Iris pigment epithelial cell (primary cell): ENCODE results near the gene PRKCH.
"Not testable (repeated sequence)": the region's sequence is repeated elsewhere in the genome, so short reads cannot be mapped to it uniquely, and the experiment has no call there.

Experiments used
- DNase-seq: peaks from one replicate; pipeline ENCODE4 v3.0.0-alpha.2; 2011; ENCODE audit warnings: low read depth

PRKCH gene

GRCh38 chr14:61394542-61394941 is 73.2 kb downstream of the PRKCH start:
- DNase-seq, result no peak

- DNase-seq, result no peak
Observed at GRCh38 chr14:61395115-61395725, 73.8 kb downstream of the PRKCH start.

GRCh38 chr14:61396279-61396678 is 74.9 kb downstream of the PRKCH start:
- DNase-seq, result no peak

GRCh38 chr14:61396694-61397093 is 75.3 kb downstream of the PRKCH start:
- no peak for DNase-seq

GRCh38 chr14:61397615-61398014 is 76.2 kb downstream of the PRKCH start:
- no peak for DNase-seq

GRCh38 chr14:61398221-61398620 is 76.8 kb downstream of the PRKCH start:
- no peak for DNase-seq

- no peak for DNase-seq
Observed at GRCh38 chr14:61399365-61399764, 78.0 kb downstream of the PRKCH start.

DNA sequence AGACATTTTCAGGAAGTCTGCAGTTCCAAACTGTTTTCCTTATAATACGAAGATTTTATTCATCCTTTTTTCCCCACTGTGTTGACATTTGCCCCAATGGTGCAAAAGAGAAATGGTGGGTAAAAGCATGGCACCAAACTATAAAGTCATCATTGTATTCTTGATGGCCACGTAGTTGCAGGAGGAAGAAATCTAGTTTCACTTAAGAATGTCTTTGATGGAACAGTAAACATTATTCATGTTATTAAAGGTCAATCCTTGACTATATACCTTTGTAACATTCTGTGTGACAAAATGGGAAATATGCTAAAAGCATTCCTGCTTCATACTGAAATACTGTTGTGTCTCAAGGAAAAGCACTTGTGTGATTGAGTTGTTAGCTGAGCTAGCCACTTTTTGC is 80.1 kb downstream of the PRKCH start:
- DNase-seq, result no peak

- DNase-seq, result no peak
Observed at GRCh38 chr14:61403411-61403810, 82.0 kb downstream of the PRKCH start.

- DNase-seq, result no peak
Observed at GRCh38 chr14:61404637-61405036, 83.3 kb downstream of the PRKCH start.

DNA sequence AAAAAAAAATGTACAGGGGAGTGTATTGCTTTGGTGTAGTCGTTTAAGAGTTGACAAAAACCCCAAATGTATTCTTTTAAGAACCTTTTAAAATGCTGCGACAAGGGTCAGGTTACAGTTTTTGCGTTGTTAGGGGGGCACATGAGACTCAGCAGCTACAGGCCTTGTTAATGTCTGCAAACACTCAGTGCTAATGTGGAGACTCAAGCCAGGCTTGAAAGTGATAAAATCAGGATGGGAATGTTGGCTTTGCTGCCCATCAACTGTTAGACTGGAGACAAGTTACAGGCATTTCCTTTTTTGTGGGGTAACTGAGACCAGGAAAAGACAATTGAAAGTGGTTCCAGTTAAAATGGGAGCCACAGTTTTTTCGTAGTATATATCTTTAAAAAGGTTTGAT is 84.8 kb downstream of the PRKCH start:
- DNase-seq, result no peak

GRCh38 chr14:61406675-61407074 is 85.3 kb downstream of the PRKCH start:
- DNase-seq, result no peak

DNA sequence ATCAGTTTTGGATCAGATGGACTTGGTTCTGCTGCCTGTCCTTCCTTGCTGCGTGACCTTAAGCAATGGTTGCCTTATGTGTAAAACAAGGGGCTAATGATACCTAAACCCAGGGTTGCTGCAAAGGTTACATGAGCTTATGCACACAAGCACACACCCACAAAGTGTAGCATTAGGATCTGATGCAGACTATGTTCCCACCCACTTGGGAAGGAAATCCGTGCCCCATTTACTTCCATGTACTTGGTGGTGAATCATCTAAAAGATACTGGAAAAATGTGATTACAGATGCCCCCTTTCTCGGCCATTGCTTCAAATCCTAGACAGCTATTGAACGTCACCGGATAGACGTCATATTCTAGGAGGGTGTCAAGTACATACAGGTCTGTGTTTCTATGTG is 87.1 kb downstream of the PRKCH start:
- no peak for DNase-seq

- DNase-seq, result no peak
Observed at GRCh38 chr14:61409782-61410181, 88.4 kb downstream of the PRKCH start.

- DNase-seq, result not testable (repeated sequence)
Observed at GRCh38 chr14:61415934-61416333, 94.6 kb downstream of the PRKCH start.

GRCh38 chr14:61416591-61416990 is 95.2 kb downstream of the PRKCH start:
- no peak for DNase-seq

DNA sequence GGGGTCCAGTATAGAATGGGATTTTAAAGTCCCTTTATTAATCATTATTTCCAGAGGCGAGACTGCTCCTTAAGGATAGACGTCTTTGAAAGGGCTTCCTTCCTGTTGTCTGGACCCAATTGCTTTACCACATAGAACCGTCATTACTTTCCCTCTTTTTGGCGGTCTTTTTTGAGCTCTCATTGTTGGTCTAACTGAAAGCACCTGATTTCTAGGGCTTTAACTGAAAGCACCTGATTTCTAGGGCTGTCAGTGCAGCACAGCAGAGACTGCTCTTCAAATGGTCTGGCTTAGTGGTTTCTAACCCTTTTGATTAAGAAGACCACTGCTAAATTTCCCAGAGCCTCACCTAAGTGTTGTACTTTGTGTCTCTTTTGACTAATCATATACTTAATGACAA is 95.8 kb downstream of the PRKCH start:
- no peak for DNase-seq

GRCh38 chr14:61417883-61418455 is 96.6 kb downstream of the PRKCH start:
- DNase-seq, result no peak

DNA sequence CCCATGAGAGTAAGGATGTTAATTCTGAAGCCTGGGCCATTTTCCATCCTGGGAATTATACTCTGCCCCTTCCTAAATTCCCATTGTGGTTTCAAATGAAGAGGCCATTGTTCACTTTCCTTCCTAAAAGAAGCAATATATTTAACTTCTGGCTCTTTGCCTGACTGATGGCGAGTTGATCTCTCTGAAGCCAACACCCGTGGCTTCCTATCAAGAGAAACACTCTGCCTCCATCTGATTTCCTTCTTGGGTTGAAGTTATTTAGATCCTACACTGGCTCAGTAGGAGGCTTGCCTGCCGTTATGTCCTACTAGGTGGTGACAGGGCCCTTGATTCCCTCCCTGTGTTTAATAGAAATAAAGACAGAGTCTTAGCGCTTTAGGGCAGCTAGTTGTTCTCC is 97.4 kb downstream of the PRKCH start:
- DNase-seq, result no peak

- no peak for DNase-seq
Observed at GRCh38 chr14:61419201-61419600, 97.8 kb downstream of the PRKCH start.

DNA sequence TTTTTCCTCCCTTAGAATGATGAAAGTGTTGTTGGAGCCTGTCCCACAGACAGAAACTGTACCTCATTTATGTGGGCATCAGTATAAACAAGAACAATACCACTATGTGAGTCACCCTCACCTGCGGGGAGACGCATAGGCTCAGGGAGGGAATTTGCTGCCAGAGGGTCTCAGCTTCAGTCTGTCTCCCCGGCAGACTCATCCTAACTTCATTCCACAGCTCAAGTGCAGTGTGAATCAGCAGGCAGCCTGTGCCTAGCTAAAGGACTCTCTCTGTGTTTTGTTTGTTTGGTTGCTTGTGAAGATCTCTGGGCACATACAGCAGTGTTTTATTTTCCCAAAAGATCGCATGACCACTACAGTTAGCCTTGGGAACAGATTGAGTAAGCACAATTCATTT is 98.9 kb downstream of the PRKCH start:
- DNase-seq, result peak; percentile 25

- peak; percentile 16 for DNase-seq
Observed at GRCh38 chr14:61421212-61421923, 100.0 kb downstream of the PRKCH start.

DNA sequence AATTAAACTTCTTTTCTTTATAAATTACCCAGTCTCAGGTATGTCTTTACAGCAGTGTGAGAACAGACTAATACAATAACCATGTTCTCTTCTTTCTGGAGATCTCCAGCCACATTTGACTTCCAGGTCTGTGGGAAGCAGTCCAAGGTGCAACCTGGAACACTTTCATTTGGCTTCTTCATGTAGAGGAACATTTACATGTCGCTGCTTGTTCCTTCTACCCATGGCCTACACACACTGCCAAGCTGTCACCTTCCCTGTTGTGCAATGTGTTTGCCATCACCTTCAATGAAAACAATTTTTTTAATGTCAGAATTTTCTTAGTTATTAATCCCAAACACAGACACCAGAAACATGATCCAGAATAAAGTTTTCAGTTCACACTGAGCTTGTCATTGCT is 104.7 kb downstream of the PRKCH start:
- DNase-seq, result no peak

DNA sequence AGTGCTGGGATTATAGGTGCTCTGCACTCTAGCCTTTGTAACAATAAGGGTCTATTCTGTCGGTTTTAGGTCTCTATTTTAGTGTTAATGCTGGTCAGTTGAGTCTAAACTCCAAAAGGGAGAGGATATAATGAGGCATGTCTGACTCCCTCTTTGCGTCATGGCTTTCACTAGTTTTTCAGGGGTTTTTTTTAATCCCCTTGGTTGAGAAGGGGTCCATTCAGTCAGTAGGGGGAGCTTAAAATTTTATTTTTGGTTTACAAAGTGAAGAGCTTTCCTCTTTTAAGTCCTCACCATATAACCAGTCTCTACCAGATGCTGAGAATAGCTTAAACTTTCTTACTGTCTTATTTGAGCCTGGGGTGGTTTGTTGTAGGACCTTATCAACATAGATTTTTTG is 106.9 kb downstream of the PRKCH start:
- DNase-seq, result no peak
